WTC11 (cell line): ENCODE data around the gene KLHL7.

ENCODE experiments used
- PRDM15 ChIP-seq: sonication (generic); formaldehyde crosslinking; IDR thresholded peaks from 2 replicates; pipeline ENCODE4 v1.8.0; 2022; ENCODE audit warnings: missing genetic modification reagents
- TF ChIP-seq, protein P1 (sequence below): sonication (generic); formaldehyde crosslinking; IDR thresholded peaks from 2 replicates; pipeline ENCODE4 v1.8.0; 2022; ENCODE audit warnings: mild to moderate bottlenecking, missing genetic modification reagents
- TF ChIP-seq, protein P2 (sequence below): fragments of 200-600 bp; IDR thresholded peaks from 2 replicates; pipeline ENCODE4 v1.8.0; 2022; ENCODE audit warnings: antibody characterized with exemption
- TF ChIP-seq, protein P3 (sequence below): sonication (generic); formaldehyde crosslinking; IDR thresholded peaks from 2 replicates; pipeline ENCODE4 v1.8.1; 2023; ENCODE audit warnings: mild to moderate bottlenecking, missing genetic modification reagents

DNA sequence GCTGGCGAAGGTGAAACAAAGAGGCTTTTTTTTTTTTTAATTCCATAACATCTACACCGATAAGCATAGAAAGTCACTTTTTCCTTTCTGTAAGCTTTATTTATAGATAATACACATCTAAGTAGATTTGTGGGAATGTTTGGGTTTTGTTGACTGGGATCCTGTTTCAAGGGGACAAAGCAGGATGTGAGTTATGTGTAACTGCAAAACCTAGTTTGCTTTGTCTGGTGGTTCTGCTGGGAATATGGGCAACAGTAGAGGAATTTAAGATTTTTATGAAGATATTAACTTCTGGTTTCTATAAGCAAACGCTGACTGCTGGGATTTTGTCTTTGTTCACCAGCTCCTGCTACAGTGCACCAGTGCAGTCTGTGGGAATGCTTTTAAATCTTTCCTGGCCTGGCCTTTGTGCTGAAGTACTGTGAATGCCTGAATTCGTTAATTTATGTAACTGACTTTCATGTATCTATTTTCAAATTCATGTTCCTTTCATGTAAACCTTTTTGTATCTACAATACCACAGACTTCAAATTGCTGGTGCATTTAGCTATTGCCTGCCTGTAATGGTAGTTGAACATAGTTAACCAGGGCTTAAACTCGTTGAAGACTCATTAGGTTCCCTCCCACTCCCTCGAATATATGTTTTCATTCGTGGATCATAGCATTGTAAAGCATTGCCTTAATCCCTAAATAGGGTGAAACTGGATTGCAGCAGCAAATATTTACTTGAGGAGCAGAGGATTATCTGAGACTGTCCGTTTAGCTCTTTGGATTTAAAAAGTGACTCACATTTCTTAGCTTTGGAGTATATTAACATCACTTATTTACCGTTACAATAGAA, 1.5 kb downstream of the KLHL7 start:
- TF ChIP-seq, protein P1, sequence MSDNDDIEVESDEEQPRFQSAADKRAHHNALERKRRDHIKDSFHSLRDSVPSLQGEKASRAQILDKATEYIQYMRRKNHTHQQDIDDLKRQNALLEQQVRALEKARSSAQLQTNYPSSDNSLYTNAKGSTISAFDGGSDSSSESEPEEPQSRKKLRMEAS (CRISPR knock-in tag): no peak
- TF ChIP-seq PRDM15 (CRISPR knock-in tag): no peak
- TF ChIP-seq, protein P2, sequence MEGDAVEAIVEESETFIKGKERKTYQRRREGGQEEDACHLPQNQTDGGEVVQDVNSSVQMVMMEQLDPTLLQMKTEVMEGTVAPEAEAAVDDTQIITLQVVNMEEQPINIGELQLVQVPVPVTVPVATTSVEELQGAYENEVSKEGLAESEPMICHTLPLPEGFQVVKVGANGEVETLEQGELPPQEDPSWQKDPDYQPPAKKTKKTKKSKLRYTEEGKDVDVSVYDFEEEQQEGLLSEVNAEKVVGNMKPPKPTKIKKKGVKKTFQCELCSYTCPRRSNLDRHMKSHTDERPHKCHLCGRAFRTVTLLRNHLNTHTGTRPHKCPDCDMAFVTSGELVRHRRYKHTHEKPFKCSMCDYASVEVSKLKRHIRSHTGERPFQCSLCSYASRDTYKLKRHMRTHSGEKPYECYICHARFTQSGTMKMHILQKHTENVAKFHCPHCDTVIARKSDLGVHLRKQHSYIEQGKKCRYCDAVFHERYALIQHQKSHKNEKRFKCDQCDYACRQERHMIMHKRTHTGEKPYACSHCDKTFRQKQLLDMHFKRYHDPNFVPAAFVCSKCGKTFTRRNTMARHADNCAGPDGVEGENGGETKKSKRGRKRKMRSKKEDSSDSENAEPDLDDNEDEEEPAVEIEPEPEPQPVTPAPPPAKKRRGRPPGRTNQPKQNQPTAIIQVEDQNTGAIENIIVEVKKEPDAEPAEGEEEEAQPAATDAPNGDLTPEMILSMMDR: no peak
- TF ChIP-seq, protein P3, sequence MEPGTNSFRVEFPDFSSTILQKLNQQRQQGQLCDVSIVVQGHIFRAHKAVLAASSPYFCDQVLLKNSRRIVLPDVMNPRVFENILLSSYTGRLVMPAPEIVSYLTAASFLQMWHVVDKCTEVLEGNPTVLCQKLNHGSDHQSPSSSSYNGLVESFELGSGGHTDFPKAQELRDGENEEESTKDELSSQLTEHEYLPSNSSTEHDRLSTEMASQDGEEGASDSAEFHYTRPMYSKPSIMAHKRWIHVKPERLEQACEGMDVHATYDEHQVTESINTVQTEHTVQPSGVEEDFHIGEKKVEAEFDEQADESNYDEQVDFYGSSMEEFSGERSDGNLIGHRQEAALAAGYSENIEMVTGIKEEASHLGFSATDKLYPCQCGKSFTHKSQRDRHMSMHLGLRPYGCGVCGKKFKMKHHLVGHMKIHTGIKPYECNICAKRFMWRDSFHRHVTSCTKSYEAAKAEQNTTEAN (CRISPR knock-in tag): no peak
